GM10266 (cell line): ENCODE measurements around the gene HSD17B3.

Experiments used
- DNase-seq: peaks from one replicate; pipeline ENCODE4 v3.0.0; 2012; ENCODE audit errors: extremely low spot score
- TF ChIP-seq, protein P1 (sequence below): IDR thresholded peaks from 2 replicates; pipeline ENCODE4 v1.5.1; 2012; ENCODE audit warnings: mild to moderate bottlenecking, low read depth; ENCODE audit not compliant: control insufficient read depth, insufficient read depth; ENCODE audit errors: missing control alignments

Gene HSD17B3

DNA sequence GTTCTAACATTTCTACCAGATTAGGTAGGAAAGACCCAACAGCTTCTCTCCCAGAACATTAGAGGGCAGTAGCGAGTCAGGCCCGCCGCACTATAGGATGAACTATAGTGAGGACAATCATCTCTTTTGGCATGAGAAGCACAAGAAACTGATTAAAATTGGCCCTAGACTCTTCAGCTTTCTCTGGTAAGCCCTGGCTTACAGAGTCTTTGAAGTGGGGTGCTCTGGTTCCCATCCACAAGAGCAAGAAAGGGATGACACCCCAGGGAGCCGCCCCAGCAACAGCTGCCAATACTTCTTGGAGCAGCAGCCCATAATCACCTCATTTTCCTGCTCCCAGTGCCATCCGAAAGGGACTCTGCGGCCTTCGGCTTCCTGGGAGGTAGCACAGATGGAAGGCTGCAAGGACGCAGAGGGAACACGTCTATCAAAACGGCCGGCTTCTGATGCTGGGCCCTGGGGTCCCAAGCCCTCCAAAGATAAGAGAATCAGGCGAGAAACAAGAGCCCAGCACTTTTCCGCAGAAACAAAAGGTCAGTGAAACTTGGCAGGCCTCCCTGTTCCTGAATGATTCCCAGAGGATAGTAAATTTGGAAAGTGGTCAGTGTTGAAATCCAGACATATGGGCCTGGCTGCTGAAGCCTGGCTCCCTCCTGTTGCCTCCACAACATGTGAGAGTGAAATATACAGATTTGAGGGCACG lies 69.3 kb downstream of the HSD17B3 start:
- TF ChIP-seq, protein P1, sequence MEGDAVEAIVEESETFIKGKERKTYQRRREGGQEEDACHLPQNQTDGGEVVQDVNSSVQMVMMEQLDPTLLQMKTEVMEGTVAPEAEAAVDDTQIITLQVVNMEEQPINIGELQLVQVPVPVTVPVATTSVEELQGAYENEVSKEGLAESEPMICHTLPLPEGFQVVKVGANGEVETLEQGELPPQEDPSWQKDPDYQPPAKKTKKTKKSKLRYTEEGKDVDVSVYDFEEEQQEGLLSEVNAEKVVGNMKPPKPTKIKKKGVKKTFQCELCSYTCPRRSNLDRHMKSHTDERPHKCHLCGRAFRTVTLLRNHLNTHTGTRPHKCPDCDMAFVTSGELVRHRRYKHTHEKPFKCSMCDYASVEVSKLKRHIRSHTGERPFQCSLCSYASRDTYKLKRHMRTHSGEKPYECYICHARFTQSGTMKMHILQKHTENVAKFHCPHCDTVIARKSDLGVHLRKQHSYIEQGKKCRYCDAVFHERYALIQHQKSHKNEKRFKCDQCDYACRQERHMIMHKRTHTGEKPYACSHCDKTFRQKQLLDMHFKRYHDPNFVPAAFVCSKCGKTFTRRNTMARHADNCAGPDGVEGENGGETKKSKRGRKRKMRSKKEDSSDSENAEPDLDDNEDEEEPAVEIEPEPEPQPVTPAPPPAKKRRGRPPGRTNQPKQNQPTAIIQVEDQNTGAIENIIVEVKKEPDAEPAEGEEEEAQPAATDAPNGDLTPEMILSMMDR: peak; percentile 75
- DNase-seq: peak; percentile 70

DNA sequence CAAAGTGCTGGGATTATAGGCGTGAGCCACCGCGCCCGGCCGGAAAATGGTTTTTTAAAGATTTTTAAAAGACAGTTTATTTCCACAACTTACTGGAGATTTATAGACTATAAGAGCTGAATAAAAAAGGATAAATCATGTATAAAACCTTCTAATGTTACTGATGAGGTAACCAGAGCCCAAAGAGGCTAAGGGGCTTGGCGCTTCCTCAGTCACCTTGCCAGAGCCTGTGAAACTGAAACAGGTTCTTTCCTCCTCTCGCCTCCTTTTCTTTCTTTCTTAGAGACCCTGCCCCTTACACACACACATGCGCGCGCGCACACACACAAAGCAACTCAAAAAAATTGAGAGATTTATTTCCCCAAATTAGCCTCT lies 69.8 kb downstream of the HSD17B3 start:
- DNase-seq: no peak

DNA sequence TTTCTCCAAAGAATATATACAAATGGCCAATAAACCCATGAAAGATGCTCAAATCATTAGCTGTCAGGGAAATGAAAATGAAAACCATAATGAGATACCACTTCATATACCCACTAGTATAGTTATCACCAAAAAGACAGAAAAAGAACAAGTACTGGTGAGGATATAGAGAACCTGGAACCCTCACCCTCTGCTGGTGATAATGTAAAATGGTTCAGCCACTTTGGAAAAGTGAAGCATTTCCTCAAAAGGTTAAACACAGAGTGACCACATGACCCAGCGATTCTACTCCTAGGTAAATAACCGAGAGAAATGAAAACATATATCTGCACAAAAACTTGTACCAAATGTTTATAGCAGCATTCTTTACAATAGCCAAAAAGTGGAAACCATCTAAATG lies 72.0 kb downstream of the HSD17B3 start:
- TF ChIP-seq, protein P1: no peak
- no peak for DNase-seq

More for the DNA sequence above, 69.8 kb downstream of the HSD17B3 start:
- TF ChIP-seq, protein P1: no peak

DNA sequence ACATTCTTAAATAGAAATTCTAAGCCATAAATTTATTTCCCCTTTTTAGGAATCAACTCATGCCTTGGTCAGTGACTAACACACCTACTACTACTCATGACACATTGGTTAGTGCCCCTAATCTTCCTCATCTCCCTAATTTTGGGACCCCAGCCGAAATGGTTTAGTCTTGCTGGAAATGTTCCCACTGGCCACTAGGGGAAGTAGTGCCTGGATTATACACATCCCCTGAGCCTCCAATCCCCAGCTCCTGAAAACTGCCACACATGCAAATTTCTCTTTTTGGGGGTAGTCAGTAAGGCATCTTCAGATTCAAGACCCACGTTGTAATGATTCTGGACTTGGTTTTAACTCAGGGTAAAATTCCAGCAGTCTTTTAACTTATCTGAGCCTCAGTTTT lies 79.8 kb downstream of the HSD17B3 start:
- peak; percentile 45 for DNase-seq
- TF ChIP-seq, protein P1: peak; percentile 28

DNA sequence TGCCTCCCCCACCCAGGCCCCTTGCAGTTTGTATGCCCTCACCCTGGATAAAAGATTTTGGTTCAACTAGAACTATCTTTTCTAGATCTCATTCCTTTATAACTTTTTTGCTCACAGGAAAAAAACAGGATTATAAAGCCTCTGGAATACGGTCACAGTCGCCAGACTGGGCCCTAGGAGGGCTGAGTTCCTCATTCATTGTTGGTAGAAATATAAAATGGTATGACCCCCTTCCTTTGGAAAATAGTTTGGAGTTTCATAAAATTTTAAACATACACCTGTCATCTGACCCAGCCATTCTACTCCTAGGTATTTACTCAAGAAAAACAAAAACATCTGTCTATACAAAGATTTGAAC lies 82.1 kb downstream of the HSD17B3 start:
- DNase-seq: no peak
- TF ChIP-seq, protein P1: no peak

DNA sequence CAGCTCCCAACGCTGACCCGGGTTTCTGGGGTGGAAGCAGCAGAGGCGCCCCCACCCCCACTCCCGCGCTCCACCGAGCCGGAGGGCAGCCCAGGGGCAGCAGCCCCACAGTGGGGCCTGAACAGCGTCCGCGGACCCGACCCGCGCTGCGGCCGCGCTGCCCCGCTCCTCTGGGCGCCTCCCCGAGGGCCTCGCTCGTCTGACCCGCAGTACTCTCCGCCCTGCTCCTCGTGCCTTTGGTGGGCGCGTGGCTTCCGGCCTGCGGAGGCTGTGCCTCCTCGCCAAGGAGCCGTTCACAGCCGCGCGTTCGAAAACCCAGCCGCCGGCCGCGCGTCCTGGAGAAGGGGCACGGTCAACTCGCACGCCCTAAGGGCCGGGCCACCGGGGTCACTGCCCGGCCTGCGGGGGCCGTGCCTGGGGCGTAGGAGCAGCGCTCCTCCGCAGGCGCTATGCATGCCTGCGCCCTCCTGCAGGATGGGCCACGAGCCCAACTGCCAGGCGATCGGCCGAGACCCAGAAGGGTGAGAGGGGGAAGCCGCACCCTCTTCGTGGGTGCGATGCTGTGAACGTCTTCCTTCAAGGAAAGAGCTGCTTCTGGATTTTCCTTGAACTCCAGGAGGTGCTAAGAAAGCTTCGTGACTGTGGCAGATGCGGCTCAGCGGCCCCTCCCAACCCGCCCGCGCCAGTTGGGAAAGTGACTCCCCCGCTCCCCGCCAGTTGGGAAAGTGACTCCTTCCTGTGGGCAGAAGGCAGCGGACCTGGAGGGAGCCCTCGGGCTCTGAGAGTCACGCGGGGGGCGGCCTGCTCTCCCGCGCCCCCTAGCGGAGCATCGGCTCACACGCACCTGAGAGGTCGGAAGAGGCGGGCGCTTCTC lies 82.7 kb downstream of the HSD17B3 start:
- TF ChIP-seq, protein P1: peak; percentile 76
- peak; percentile 77 for DNase-seq
